Measurements from ENCODE around the gene CYTH2.

CYTH2 gene

DNA sequence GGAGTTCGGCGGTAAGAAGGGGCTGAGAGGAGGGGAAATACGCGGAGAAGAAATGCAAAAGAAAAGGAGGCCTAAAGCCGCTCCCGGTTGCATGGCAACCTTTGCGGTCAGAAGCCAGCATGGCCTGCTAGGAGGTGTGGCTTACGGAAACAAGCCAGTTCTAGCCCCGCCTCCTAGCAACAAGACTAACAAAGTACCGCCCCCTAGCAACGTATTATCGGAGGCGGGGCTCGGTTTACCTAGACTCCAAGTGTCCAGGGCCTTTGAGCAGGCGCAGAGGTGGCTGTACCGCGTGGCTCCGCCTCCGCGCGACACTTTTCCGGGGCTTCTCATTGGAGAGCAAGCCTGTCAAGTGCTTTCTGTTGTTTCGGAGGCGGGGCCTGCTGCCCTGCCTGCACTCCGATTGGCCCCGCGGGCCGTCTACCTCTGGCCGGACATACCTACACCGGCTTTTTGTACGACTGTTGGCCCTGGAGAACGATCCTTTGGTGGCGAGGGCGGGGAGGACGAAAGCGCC, 339 bp upstream of the CYTH2 start:
- peak; percentile 81 for TF ChIP-seq CREB1 (IDR thresholded peaks at IDR 0.05; ENCODE audit: low read depth)
- TF ChIP-seq ZBTB7A (IDR thresholded peaks at IDR 0.05; ENCODE audit: low read depth) = no peak
- 0 out of 2 replicates have a peak, but pooled peaks have one; percentile 1 for TF ChIP-seq TEAD4 (IDR thresholded peaks at IDR 0.05)
- TF ChIP-seq CEBPB (IDR thresholded peaks at IDR 0.05) = no peak
- no peak for TF ChIP-seq NFIC (IDR thresholded peaks at IDR 0.05)

DNA sequence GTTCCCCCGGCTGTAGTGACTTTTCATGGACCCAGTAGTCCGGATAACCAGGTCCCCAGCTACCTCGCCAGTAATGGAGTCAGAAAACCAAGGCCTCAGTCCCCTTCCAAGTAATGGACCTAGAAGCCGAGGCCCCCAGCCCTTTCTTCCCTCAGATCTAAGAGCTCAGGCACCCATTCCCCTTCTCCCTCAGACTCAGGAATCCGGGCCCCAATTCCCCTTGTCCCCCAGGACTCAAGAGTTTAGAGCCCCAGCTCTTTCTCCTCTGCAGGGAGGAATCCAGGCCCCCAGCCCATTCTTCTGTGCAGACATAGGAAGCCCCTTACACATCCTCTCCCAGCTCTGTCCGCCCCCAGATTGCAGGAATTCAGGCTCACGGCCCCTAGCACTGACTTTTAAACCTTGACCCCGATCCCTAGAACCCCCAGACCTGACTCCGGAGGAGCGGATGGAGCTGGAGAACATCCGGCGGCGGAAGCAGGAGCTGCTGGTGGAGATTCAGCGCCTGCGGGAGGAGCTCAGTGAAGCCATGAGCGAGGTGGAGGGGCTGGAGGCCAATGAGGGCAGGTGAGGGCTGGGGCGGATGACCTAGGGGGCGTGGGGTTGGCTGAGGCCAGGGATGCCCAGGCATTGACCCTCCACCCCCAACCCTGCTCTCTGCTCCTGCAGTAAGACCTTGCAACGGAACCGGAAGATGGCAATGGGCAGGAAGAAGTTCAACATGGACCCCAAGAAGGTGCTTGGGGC, 938 bp downstream of the CYTH2 start:
- TF ChIP-seq RAD21 (IDR thresholded peaks at IDR 0.05; ENCODE audit: low read depth) (no peak), YY1 (IDR thresholded peaks at IDR 0.05; ENCODE audit: low read depth) (no peak), EP300 (IDR thresholded peaks at IDR 0.05; ENCODE audit: borderline replicate concordance) (no peak), CEBPB (IDR thresholded peaks at IDR 0.05) (no peak), CREB1 (IDR thresholded peaks at IDR 0.05; ENCODE audit: low read depth) (no peak), TCF12 (IDR thresholded peaks at IDR 0.05; ENCODE audit: low read depth) (no peak), TEAD4 (IDR thresholded peaks at IDR 0.05) (no peak), NFIC (IDR thresholded peaks at IDR 0.05) (no peak), FOXM1 (IDR thresholded peaks at IDR 0.05; ENCODE audit: borderline replicate concordance, low read depth) (no peak), TAF1 (IDR thresholded peaks at IDR 0.05; ENCODE audit: low read depth) (no peak), EGR1 (IDR thresholded peaks at IDR 0.05) (no peak), ZBTB7A (IDR thresholded peaks at IDR 0.05; ENCODE audit: low read depth) (no peak)
- TF ChIP-seq, protein P1, sequence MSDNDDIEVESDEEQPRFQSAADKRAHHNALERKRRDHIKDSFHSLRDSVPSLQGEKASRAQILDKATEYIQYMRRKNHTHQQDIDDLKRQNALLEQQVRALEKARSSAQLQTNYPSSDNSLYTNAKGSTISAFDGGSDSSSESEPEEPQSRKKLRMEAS (IDR thresholded peaks at IDR 0.05) = no peak
- TF ChIP-seq, protein P2, sequence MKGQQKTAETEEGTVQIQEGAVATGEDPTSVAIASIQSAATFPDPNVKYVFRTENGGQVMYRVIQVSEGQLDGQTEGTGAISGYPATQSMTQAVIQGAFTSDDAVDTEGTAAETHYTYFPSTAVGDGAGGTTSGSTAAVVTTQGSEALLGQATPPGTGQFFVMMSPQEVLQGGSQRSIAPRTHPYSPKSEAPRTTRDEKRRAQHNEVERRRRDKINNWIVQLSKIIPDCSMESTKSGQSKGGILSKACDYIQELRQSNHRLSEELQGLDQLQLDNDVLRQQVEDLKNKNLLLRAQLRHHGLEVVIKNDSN (IDR thresholded peaks at IDR 0.05) = no peak
- TF ChIP-seq, protein P3, sequence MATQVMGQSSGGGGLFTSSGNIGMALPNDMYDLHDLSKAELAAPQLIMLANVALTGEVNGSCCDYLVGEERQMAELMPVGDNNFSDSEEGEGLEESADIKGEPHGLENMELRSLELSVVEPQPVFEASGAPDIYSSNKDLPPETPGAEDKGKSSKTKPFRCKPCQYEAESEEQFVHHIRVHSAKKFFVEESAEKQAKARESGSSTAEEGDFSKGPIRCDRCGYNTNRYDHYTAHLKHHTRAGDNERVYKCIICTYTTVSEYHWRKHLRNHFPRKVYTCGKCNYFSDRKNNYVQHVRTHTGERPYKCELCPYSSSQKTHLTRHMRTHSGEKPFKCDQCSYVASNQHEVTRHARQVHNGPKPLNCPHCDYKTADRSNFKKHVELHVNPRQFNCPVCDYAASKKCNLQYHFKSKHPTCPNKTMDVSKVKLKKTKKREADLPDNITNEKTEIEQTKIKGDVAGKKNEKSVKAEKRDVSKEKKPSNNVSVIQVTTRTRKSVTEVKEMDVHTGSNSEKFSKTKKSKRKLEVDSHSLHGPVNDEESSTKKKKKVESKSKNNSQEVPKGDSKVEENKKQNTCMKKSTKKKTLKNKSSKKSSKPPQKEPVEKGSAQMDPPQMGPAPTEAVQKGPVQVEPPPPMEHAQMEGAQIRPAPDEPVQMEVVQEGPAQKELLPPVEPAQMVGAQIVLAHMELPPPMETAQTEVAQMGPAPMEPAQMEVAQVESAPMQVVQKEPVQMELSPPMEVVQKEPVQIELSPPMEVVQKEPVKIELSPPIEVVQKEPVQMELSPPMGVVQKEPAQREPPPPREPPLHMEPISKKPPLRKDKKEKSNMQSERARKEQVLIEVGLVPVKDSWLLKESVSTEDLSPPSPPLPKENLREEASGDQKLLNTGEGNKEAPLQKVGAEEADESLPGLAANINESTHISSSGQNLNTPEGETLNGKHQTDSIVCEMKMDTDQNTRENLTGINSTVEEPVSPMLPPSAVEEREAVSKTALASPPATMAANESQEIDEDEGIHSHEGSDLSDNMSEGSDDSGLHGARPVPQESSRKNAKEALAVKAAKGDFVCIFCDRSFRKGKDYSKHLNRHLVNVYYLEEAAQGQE (IDR thresholded peaks at IDR 0.05; ENCODE audit: low read depth) = no peak

DNA sequence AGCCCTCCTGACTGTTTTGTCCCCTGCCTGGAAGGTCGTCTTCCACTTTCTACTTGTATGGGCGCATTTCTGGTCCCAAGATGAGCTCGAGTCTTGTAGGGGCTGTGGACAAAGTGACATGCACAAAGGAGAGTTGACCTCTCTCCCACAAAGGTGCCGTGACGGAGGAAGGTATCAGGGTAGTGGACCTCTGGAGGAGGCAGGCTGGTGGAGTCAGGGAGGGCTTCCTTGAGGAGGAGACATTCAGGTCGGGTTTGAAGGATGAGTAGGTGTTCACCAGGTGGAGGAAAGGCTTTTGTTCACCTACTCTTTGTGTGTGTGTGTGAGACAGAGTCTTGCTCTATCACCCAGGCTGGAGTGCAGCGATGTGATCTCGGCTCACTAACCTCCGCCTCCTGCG, 1.7 kb downstream of the CYTH2 start:
- TF ChIP-seq FOXM1 (IDR thresholded peaks at IDR 0.05; ENCODE audit: borderline replicate concordance, low read depth) (no peak), ZBTB7A (IDR thresholded peaks at IDR 0.05; ENCODE audit: low read depth) (no peak), EP300 (IDR thresholded peaks at IDR 0.05; ENCODE audit: borderline replicate concordance) (no peak), YY1 (IDR thresholded peaks at IDR 0.05; ENCODE audit: low read depth) (no peak), CREB1 (IDR thresholded peaks at IDR 0.05; ENCODE audit: low read depth) (no peak)
- TF ChIP-seq, protein P3 (IDR thresholded peaks at IDR 0.05; ENCODE audit: low read depth) = no peak
- TF ChIP-seq, protein P2 (IDR thresholded peaks at IDR 0.05) = no peak

DNA sequence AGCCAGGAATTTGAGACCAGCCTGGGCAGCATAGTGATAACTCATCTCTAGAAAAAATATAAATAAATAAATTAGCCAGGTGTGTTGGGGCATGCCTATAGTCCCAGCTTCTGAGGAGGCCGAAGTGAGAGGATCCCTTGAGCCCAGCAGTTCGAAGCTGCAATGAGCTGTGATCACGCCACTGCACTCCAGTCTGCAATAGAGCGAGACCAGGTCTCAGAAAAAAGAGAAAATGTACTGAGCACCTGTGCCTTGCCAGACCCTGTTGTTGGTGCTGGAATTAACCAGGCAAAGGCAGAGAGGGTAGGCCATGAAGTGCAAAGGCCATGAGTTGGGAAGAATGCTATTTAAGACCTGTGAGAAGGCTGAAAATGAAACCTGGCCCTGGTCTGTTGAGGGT, 2.7 kb downstream of the CYTH2 start:
- TF ChIP-seq NFIC (IDR thresholded peaks at IDR 0.05) = no peak
- no peak for TF ChIP-seq CREB1 (IDR thresholded peaks at IDR 0.05; ENCODE audit: low read depth)
- no peak for TF ChIP-seq EP300 (IDR thresholded peaks at IDR 0.05; ENCODE audit: borderline replicate concordance)
- TF ChIP-seq, protein P3 (IDR thresholded peaks at IDR 0.05; ENCODE audit: low read depth) = no peak
- no peak for TF ChIP-seq CEBPB (IDR thresholded peaks at IDR 0.05)
- TF ChIP-seq, protein P1 (IDR thresholded peaks at IDR 0.05) = no peak
- no peak for TF ChIP-seq FOXM1 (IDR thresholded peaks at IDR 0.05; ENCODE audit: borderline replicate concordance, low read depth)
- TF ChIP-seq RAD21 (IDR thresholded peaks at IDR 0.05; ENCODE audit: low read depth) = no peak
- TF ChIP-seq, protein P2 (IDR thresholded peaks at IDR 0.05) = no peak
- no peak for TF ChIP-seq YY1 (IDR thresholded peaks at IDR 0.05; ENCODE audit: low read depth)
- no peak for TF ChIP-seq TAF1 (IDR thresholded peaks at IDR 0.05; ENCODE audit: low read depth)
- TF ChIP-seq EGR1 (IDR thresholded peaks at IDR 0.05) = no peak
- no peak for TF ChIP-seq TCF12 (IDR thresholded peaks at IDR 0.05; ENCODE audit: low read depth)
- TF ChIP-seq TEAD4 (IDR thresholded peaks at IDR 0.05) = no peak
- no peak for TF ChIP-seq ZBTB7A (IDR thresholded peaks at IDR 0.05; ENCODE audit: low read depth)
